Neural cell (in vitro differentiated cells): ENCODE measurements around the gene CSH2. TPM values are rescaled to one million over a fixed set of nuclear protein-coding genes. Genes with fewer than 3 reads are reported as not detected.

Experiments
- H2AFZ ChIP-seq: fragments of 200-600, 300-800 bp; sonication (generic), shearing (Covaris generic); 2 replicates; pipeline ENCODE4 v1.6.0; 2014; ENCODE audit warnings: low read depth, mild to moderate bottlenecking, antibody characterized with exemption, low read length, moderate library complexity
- H3F3A ChIP-seq: fragments of 200-600 bp; shearing (Covaris generic); 2 replicates; pipeline ENCODE4 v1.6.1; 2016; ENCODE audit warnings: mild to moderate bottlenecking, moderate library complexity, mixed read lengths, antibody characterized with exemption, low read length; ENCODE audit not compliant: insufficient read depth, poor library complexity, severe bottlenecking
- H3K27ac ChIP-seq: fragments of 200-600, 300-800 bp; sonication (generic), shearing (Covaris generic); 2 replicates; pipeline ENCODE4 v1.5.1; 2014; ENCODE audit warnings: mild to moderate bottlenecking, low read length, moderate library complexity
- H3K27me3 ChIP-seq: fragments of 300-800, 200-600 bp; sonication (generic), shearing (Covaris generic); 2 replicates; pipeline ENCODE4 v1.6.0; 2014; ENCODE audit warnings: mild to moderate bottlenecking, low read depth, low read length, moderate library complexity; ENCODE audit not compliant: insufficient read depth
- H3K36me3 ChIP-seq: fragments of 300-800, 200-600 bp; sonication (generic), shearing (Covaris generic); 2 replicates; pipeline ENCODE4 v1.5.1; 2014; ENCODE audit warnings: mild to moderate bottlenecking, antibody characterized with exemption, low read length, moderate library complexity; ENCODE audit not compliant: insufficient read depth
- H3K4me2 ChIP-seq: fragments of 300-800, 200-600 bp; sonication (generic), shearing (Covaris generic); 2 replicates; pipeline ENCODE4 v1.6.0; 2014; ENCODE audit warnings: mild to moderate bottlenecking, low read length
- H3K4me3 ChIP-seq: fragments of 300-800, 200-600 bp; sonication (generic), shearing (Covaris generic); 2 replicates; pipeline ENCODE4 v1.5.1; 2014; ENCODE audit warnings: mild to moderate bottlenecking, low read length, moderate library complexity
- H3K79me2 ChIP-seq: fragments of 200-600 bp; shearing (Covaris generic); replicated peaks from 2 replicates; pipeline ENCODE4 v1.6.0; 2014; ENCODE audit warnings: mild to moderate bottlenecking, low read length, moderate library complexity; ENCODE audit not compliant: insufficient read depth
- H3K9ac ChIP-seq: fragments of 300-800, 200-600 bp; sonication (generic), shearing (Covaris generic); 2 replicates; pipeline ENCODE4 v1.6.1; 2016; ENCODE audit warnings: mild to moderate bottlenecking, low read length, mixed read lengths
- H3K9me2 ChIP-seq: fragments of 200-600 bp; shearing (Covaris generic); 2 replicates; pipeline ENCODE4 v1.6.1; 2016; ENCODE audit warnings: mild to moderate bottlenecking, low read length, mixed read lengths; ENCODE audit not compliant: insufficient read depth
- H3K9me3 ChIP-seq: fragments of 200-600, 300-800 bp; sonication (generic), shearing (Covaris generic); 2 replicates; pipeline ENCODE4 v1.6.1; 2016; ENCODE audit warnings: mild to moderate bottlenecking, mixed run types, low read length, moderate library complexity, mixed read lengths
- H4K20me1 ChIP-seq: fragments of 200-600 bp; shearing (Covaris generic); 2 replicates; pipeline ENCODE4 v1.6.1; 2016; ENCODE audit warnings: mild to moderate bottlenecking, mixed run types; ENCODE audit not compliant: insufficient read depth
- EP300 ChIP-seq: fragments of 450-650 bp; conservative IDR thresholded peaks from 2 replicates; pipeline ENCODE4 v1.6.1; 2014; ENCODE audit warnings: antibody characterized with exemption, mild to moderate bottlenecking, moderate library complexity; ENCODE audit not compliant: poor library complexity, severe bottlenecking
- EZH2 ChIP-seq: fragments of 200-600, 300-800 bp; shearing (Covaris generic), sonication (generic); IDR thresholded peaks from 2 replicates; pipeline ENCODE4 v1.6.1; 2014; ENCODE audit warnings: antibody characterized with exemption, low read length, borderline replicate concordance, mild to moderate bottlenecking; ENCODE audit not compliant: insufficient read depth, poor library complexity, severe bottlenecking
- MXI1 ChIP-seq: fragments of 450-650 bp; conservative IDR thresholded peaks from 2 replicates; pipeline ENCODE4 v1.6.1; 2014; ENCODE audit warnings: antibody characterized with exemption, mild to moderate bottlenecking; ENCODE audit not compliant: poor library complexity, severe bottlenecking
- POLR2AphosphoS5 ChIP-seq: IDR thresholded peaks from 2 replicates; pipeline ENCODE4 v1.6.1; 2012
- RAD21 ChIP-seq: fragments of 450-650 bp; conservative IDR thresholded peaks from 2 replicates; pipeline ENCODE4 v1.6.1; 2014; ENCODE audit warnings: antibody characterized with exemption, mild to moderate bottlenecking, moderate library complexity
- REST ChIP-seq: IDR thresholded peaks from 2 replicates; pipeline ENCODE4 v1.6.1; 2012; ENCODE audit warnings: borderline replicate concordance
- SMC3 ChIP-seq: fragments of 450-650 bp; conservative IDR thresholded peaks from 2 replicates; pipeline ENCODE4 v1.6.1; 2014; ENCODE audit warnings: antibody characterized with exemption, mild to moderate bottlenecking, moderate library complexity; ENCODE audit not compliant: poor library complexity
- TAF1 ChIP-seq: IDR thresholded peaks from 2 replicates; pipeline ENCODE4 v1.6.1; 2012; ENCODE audit warnings: low read depth
- polyA plus RNA-seq: library from polyadenylated mRNA; depleted of rRNA; stranded (reverse); fragments of >200 nt; gene quantifications from 2 replicates; pipeline ENCODE4 v1.2.3, GENCODE V29; 2014
- TF ChIP-seq, protein P1 (sequence below): fragments of 450-650 bp; IDR thresholded peaks from 2 replicates; pipeline ENCODE4 v1.5.1; 2014; ENCODE audit warnings: antibody characterized with exemption, mild to moderate bottlenecking, moderate library complexity; ENCODE audit not compliant: poor library complexity, severe bottlenecking

Gene CSH2
- polyA plus RNA-seq, 1 donor from 2014 or later = not detected

- no peak overlapping the region for H3K4me2 ChIP-seq
- H4K20me1 ChIP-seq = no peaks in the 10 kb centered on the region
- H3K9ac ChIP-seq = no peak overlapping the region
- no peaks in the 10 kb centered on the region for H3K9me3 ChIP-seq
- H3K9me2 ChIP-seq = no peaks in the 10 kb centered on the region
- no peak overlapping the region for H3K27ac ChIP-seq
- H3K36me3 ChIP-seq = no peaks in the 10 kb centered on the region
- H3K4me3 ChIP-seq = peak overlapping the region; percentile 38
- TF ChIP-seq POLR2AphosphoS5 (no peak), MXI1 (no peak), TAF1 (no peak), SMC3 (no peak), EZH2 (no peak), EP300 (no peak), RAD21 (no peak), REST (no peak)
- TF ChIP-seq, protein P1, sequence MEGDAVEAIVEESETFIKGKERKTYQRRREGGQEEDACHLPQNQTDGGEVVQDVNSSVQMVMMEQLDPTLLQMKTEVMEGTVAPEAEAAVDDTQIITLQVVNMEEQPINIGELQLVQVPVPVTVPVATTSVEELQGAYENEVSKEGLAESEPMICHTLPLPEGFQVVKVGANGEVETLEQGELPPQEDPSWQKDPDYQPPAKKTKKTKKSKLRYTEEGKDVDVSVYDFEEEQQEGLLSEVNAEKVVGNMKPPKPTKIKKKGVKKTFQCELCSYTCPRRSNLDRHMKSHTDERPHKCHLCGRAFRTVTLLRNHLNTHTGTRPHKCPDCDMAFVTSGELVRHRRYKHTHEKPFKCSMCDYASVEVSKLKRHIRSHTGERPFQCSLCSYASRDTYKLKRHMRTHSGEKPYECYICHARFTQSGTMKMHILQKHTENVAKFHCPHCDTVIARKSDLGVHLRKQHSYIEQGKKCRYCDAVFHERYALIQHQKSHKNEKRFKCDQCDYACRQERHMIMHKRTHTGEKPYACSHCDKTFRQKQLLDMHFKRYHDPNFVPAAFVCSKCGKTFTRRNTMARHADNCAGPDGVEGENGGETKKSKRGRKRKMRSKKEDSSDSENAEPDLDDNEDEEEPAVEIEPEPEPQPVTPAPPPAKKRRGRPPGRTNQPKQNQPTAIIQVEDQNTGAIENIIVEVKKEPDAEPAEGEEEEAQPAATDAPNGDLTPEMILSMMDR = no peak
- no peaks in the 10 kb centered on the region for H3K27me3 ChIP-seq
- H2AFZ ChIP-seq = peak overlapping the region; percentile 5
- H3K79me2 ChIP-seq = no peaks in the 10 kb centered on the region
- H3F3A ChIP-seq = no peaks in the 10 kb centered on the region
Observed at GRCh38 chr17:63848834-63849689, 24.4 kb downstream of the CSH2 start.

DNA sequence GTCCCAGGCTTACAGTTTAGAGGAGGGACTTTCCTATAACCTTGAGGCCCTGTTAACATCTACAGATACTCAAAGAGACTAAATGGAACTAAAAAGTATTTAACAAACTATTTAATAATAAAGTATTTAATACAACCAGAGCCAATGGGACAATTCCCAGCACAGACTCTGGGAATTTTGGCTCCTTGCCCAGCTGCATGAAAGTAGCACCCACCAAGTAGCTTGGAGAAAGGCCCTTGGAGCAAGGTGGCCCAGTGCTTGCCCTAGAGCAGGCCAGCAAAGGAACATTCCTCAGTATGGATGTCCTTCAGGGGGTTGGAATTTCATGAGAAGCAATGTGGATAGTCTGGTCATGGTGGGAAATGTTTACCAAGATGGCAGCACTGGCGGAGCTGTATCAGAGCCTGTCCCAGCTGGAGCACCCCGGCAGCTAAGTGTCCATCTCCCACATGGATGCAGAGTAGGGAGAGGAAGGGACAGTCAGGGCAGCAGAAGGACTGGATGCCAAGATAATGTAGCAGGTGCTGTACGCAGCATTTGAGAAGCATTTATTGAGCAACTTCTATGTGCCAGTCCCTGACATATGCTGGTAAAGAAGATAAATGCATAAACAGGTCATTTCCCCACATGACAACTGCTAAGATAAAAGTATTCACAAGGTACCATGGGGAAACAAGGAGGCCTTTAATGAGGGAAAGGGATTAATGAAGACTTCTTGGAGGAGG, 25.8 kb downstream of the CSH2 start:
- no peak overlapping the region for H3K9ac ChIP-seq
- H3K9me3 ChIP-seq = no peaks in the 10 kb centered on the region
- no peak overlapping the region for H3K4me3 ChIP-seq
- H2AFZ ChIP-seq = no peak overlapping the region
- no peaks in the 10 kb centered on the region for H3K27me3 ChIP-seq
- no peak overlapping the region for H3K4me2 ChIP-seq
- no peaks in the 10 kb centered on the region for H3K36me3 ChIP-seq
- H3K27ac ChIP-seq = no peak overlapping the region
- H3K9me2 ChIP-seq = no peaks in the 10 kb centered on the region
- H4K20me1 ChIP-seq = no peaks in the 10 kb centered on the region
- no peaks in the 10 kb centered on the region for H3K79me2 ChIP-seq
- H3F3A ChIP-seq = no peaks in the 10 kb centered on the region
- TF ChIP-seq RAD21 (no peak), SMC3 (no peak)
- TF ChIP-seq, protein P1 = no peak
